GM15510 (cell line): ENCODE results near the gene ADAMTS15.

ENCODE experiments used
- POLR2A ChIP-seq: IDR thresholded peaks from 3 replicates; pipeline ENCODE4 v1.6.1; 2011; ENCODE audit warnings: borderline replicate concordance; ENCODE audit not compliant: insufficient read length; ENCODE audit errors: extremely low read depth

Gene ADAMTS15

GRCh38 chr11:130426223-130426836 lies 22.1 kb upstream of the ADAMTS15 start:
- TF ChIP-seq POLR2A, result no peak

GRCh38 chr11:130426837-130427341 lies 21.6 kb upstream of the ADAMTS15 start:
- TF ChIP-seq POLR2A, result no peak

- TF ChIP-seq POLR2A, result no peak
Observed at GRCh38 chr11:130427581-130428315, 20.7 kb upstream of the ADAMTS15 start.

- TF ChIP-seq POLR2A, result no peak
Observed at GRCh38 chr11:130428316-130429119, 19.9 kb upstream of the ADAMTS15 start, which contains the start of gene ADAMTS8. TSS of gene ADAMTS8 (minus strand) at chr11:130428609. CDS start at chr11:130428286, 323 bp downstream.

- no peak for TF ChIP-seq POLR2A
Observed at GRCh38 chr11:130429120-130429681, 19.2 kb upstream of the ADAMTS15 start.

GRCh38 chr11:130429983-130430382 lies 18.5 kb upstream of the ADAMTS15 start:
- no peak for TF ChIP-seq POLR2A

GRCh38 chr11:130431331-130431773 lies 17.1 kb upstream of the ADAMTS15 start:
- TF ChIP-seq POLR2A, result no peak

GRCh38 chr11:130431801-130432200 lies 16.6 kb upstream of the ADAMTS15 start:
- no peak for TF ChIP-seq POLR2A

- no peak for TF ChIP-seq POLR2A
Observed at GRCh38 chr11:130433357-130433756, 15.1 kb upstream of the ADAMTS15 start.

- TF ChIP-seq POLR2A, result no peak
Observed at GRCh38 chr11:130434521-130435223, 13.8 kb upstream of the ADAMTS15 start.

GRCh38 chr11:130435671-130436070 lies 12.8 kb upstream of the ADAMTS15 start:
- TF ChIP-seq POLR2A, result no peak

GRCh38 chr11:130436171-130436570 lies 12.3 kb upstream of the ADAMTS15 start:
- TF ChIP-seq POLR2A, result no peak

- TF ChIP-seq POLR2A, result no peak
Observed at GRCh38 chr11:130437848-130438247, 10.6 kb upstream of the ADAMTS15 start.

- TF ChIP-seq POLR2A, result no peak
Observed at GRCh38 chr11:130439160-130439519, 9.3 kb upstream of the ADAMTS15 start.
